Esophagus muscularis mucosa (tissue), 4 donors: ENCODE data around the gene WWOX. TPM values are rescaled to one million over a fixed set of nuclear protein-coding genes. Genes with fewer than 3 reads are reported as not detected.

Experiments
- DNase-seq: peaks from one replicate; pipeline ENCODE4 v3.0.0-alpha.2; 2017; ENCODE audit errors: extremely low spot score
- H3K27ac ChIP-seq, 4 donors: fragments of 200-600 bp; sonication (generic); replicated peaks in 1 of 4; 1 replicate in 3 of 4; 2 replicates in 1 of 4; pipeline ENCODE4 v1.5.1; 2016 to 2019; ENCODE audit warnings: mild to moderate bottlenecking in 1 of 4
- H3K27me3 ChIP-seq, 4 donors: fragments of 200-600 bp; sonication (generic); one replicate each; pipeline versions ENCODE4 v1.5.1 to v1.6.0; 2016 to 2019
- H3K36me3 ChIP-seq, 4 donors: fragments of 200-600 bp; sonication (generic); one replicate each; pipeline ENCODE4 v1.5.1; 2016 to 2019
- H3K4me1 ChIP-seq, 4 donors: fragments of 200-600 bp; sonication (generic); one replicate each; pipeline ENCODE4 v1.5.1; 2016 to 2019
- H3K4me3 ChIP-seq, 4 donors: fragments of 200-600 bp; sonication (generic); 1 replicate in 2 of 4; 2 replicates in 2 of 4; pipeline ENCODE4 v1.5.1; 2016 to 2019; ENCODE audit warnings: mild to moderate bottlenecking in 4 of 4, moderate library complexity in 1 of 4
- H3K9me3 ChIP-seq, 4 donors: fragments of 200-600 bp; sonication (generic); 1 replicate in 3 of 4; 2 replicates in 1 of 4; pipeline ENCODE4 v1.5.1; 2016 to 2019
- EP300 ChIP-seq: sonication (generic); formaldehyde crosslinking; IDR thresholded peaks from one replicate; pipeline ENCODE4 v1.6.1; 2017; ENCODE audit warnings: antibody characterized with exemption
- POLR2A ChIP-seq: fragments of 450-650 bp; IDR thresholded peaks from one replicate; pipeline ENCODE4 v1.6.1; 2017; ENCODE audit warnings: antibody characterized with exemption, moderate library complexity, mild to moderate bottlenecking, low read depth
- POLR2AphosphoS5 ChIP-seq, 2 donors: sonication (generic); formaldehyde crosslinking; IDR thresholded peaks; one replicate each; pipeline ENCODE4 v1.6.1; 2017; ENCODE audit warnings: antibody characterized with exemption in 2 of 2
- WGBS: methylation state at CpG from one replicate; pipeline ENCODE4 v1.1.5; 2018; 5-methylcytosine and 5-hydroxymethylcytosine counted together
- intact Hi-C: fragments of 100-400 bp; cut with DNase I; formaldehyde crosslinking; loops from one replicate; pipeline ENCODE4 v1.15.1; 2023
- total RNA-seq, 4 donors: library from RNA; depleted of rRNA; stranded (reverse); fragments of >200 nt; gene quantifications; one replicate each; pipeline versions ENCODE4 v1.1.0 to v1.2.1, GENCODE V29; 2016
- TF ChIP-seq, protein P1 (sequence below), 3 experiments: fragments of 200-600 bp in 2 of 3; fragments of 450-650 bp in 1 of 3; sonication (generic) in 2 of 3; IDR thresholded peaks; one replicate each; pipeline ENCODE4 v1.5.1; 2017 to 2019; ENCODE audit warnings: antibody characterized with exemption in 3 of 3, mild to moderate bottlenecking in 2 of 3, moderate library complexity in 1 of 3

Gene WWOX
- total RNA-seq, 4 donors from 2014 or later, result 14.4 to 27.8 (median 15.4) TPM

DNA sequence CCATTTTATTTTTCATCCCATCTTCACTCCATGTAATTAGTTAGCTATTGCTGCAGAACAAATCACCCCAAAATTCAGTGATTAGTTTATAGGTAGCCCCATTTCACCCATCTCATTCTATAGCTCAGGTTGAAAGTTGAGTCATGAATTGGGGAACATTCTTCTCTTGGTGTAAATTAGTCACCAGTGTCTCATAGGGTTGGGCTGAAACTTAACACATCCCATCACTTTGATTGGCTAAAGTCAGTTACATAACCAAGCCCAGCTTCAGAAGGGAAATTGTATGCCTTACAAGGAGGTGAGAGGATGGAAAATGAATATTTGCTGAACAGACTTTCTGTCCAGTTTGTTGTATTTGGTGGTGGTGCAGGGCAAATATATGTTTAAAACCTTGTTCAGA lies 477.5 kb downstream of the WWOX start:
- no peak for DNase-seq
- TF ChIP-seq EP300 (no peak), POLR2A (no peak), POLR2AphosphoS5 (IDR thresholded peaks at IDR 0.05) (no peak)
- TF ChIP-seq, protein P1, sequence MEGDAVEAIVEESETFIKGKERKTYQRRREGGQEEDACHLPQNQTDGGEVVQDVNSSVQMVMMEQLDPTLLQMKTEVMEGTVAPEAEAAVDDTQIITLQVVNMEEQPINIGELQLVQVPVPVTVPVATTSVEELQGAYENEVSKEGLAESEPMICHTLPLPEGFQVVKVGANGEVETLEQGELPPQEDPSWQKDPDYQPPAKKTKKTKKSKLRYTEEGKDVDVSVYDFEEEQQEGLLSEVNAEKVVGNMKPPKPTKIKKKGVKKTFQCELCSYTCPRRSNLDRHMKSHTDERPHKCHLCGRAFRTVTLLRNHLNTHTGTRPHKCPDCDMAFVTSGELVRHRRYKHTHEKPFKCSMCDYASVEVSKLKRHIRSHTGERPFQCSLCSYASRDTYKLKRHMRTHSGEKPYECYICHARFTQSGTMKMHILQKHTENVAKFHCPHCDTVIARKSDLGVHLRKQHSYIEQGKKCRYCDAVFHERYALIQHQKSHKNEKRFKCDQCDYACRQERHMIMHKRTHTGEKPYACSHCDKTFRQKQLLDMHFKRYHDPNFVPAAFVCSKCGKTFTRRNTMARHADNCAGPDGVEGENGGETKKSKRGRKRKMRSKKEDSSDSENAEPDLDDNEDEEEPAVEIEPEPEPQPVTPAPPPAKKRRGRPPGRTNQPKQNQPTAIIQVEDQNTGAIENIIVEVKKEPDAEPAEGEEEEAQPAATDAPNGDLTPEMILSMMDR (IDR thresholded peaks at IDR 0.05), result no peak
- intact Hi-C loops, result no loop called here

DNA sequence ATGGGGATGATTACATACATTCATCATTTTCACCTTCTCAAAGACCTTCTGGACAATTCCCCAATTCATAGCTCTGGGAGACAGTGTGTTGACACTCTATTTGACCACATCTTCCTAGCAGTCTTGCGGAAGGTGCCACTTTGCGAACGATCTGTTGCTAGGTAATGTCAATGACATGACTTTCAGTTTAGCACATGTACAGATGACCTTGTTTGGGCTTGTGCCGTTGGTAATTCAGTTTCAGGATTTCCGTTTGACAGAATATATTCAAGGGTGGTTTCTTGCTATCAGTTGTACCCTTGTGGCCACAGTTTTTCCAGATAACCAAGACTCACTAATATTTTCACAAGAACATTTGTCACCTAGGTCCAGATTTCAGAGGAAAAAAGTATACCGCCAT lies 478.2 kb downstream of the WWOX start:
- 85% methylated on average over 6 of the region's 6 CpGs for WGBS
- no peaks in the 10 kb centered on the region for H3K27me3 ChIP-seq
- intact Hi-C loops, result no loop called here

More for the DNA sequence above, 477.5 kb downstream of the WWOX start:
- Histone ChIP-seq H3K4me1 (no peaks in the 10 kb centered on the region), H3K9me3 (no peaks in the 10 kb centered on the region), H3K36me3 (no peaks in the 10 kb centered on the region), H3K4me3 (no peak overlapping the region), H3K27me3 (no peaks in the 10 kb centered on the region), H3K27ac (no peak overlapping the region)

DNA sequence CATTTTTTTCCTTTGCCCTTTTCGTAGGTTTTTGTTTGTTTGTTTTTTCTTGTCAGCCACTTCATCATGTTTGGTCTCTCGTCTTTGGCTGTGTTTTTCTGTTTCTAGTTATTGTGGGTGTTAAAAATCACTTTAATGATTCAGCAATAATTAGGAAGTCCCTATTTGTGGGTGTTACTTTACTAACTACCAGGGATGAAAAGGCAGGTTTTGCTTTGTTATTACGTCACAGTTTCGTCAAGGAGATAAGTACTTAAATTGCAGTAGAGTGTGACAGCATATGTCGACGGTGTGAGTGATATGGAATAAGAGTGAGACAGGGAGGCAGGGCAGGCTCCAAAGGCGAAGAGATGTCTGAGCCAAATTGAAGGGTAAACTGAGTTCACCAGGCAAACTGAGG lies 479.6 kb downstream of the WWOX start:
- H3K4me3 ChIP-seq, result no peak overlapping the region
- WGBS, result 75% methylated on average over 7 of the region's 7 CpGs
- no peaks in the 10 kb centered on the region for H3K27me3 ChIP-seq
- H3K27ac ChIP-seq, result no peak overlapping the region
- no peak for DNase-seq
- H3K36me3 ChIP-seq, result no peaks in the 10 kb centered on the region
- no peaks in the 10 kb centered on the region for H3K9me3 ChIP-seq
- no peaks in the 10 kb centered on the region for H3K4me1 ChIP-seq
- TF ChIP-seq EP300, result no peak
- TF ChIP-seq, protein P1 (IDR thresholded peaks at IDR 0.05), result no peak
- no peak for TF ChIP-seq POLR2AphosphoS5 (IDR thresholded peaks at IDR 0.05)
- TF ChIP-seq POLR2A, result no peak
- intact Hi-C loops, result no loop called here

More for the DNA sequence above, 478.2 kb downstream of the WWOX start:
- Histone ChIP-seq H3K27ac (no peak overlapping the region), H3K9me3 (no peaks in the 10 kb centered on the region), H3K4me3 (no peak overlapping the region), H3K4me1 (no peaks in the 10 kb centered on the region), H3K36me3 (no peaks in the 10 kb centered on the region)
- no peak for DNase-seq
- TF ChIP-seq, protein P1 (IDR thresholded peaks at IDR 0.05), result no peak
- no peak for TF ChIP-seq POLR2A
- no peak for TF ChIP-seq POLR2AphosphoS5 (IDR thresholded peaks at IDR 0.05)
- TF ChIP-seq EP300, result no peak

DNA sequence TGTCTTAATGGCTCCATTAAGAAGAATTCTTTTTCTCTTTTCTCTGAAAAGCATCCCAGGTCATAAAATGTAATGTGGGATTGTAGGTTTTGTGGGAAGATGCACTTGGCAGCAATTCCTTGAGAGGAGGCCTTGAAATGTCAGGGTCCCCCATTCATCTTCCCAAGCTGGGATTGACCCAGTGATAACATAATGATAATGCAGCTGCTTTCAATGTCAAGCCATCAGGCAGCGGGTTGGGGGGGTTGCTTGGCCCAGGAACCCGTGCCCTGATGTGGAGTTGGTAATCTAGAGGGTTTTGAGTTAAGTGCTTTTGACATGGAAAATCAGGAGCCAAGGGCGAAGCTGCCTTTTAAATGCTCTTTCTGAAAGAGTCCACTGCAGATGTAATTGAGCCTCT lies 484.0 kb downstream of the WWOX start:
- DNase-seq, result no peak
- TF ChIP-seq POLR2A (no peak), POLR2AphosphoS5 (IDR thresholded peaks at IDR 0.05) (no peak), EP300 (no peak)
- TF ChIP-seq, protein P1 (IDR thresholded peaks at IDR 0.05), result no peak
- H3K4me1 ChIP-seq, result no peaks in the 10 kb centered on the region

DNA sequence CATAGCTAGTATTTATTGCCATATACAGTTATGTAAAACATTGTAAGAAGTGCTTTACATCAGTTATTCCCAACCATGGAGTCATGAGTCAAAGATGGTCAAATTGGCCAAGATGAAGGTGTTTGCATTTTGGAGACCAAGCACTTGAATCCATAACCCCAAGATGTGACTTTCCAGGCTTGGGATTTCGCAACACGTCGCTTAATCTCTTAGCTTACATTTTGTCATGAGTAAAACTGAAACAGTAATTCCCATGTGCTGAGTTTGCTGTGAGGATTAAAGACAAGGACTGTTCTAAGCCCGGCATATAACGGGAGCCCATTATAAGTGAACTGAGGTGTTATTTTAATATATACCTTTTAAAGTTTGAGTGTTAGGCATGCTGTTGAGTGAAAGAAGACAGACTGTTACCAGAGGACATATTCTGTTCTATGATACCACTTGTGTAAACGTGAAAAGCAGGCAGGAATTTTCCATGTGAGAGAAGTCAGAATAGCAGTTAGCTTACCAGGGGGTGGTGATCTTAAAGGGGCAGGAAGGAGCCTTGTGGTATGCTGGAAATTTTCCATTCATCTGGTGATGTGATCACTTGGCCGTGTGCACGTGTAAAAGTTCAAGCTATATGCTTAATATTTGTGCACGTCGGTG lies 484.9 kb downstream of the WWOX start:
- Histone ChIP-seq H3K4me1 (no peaks in the 10 kb centered on the region), H3K9me3 (no peaks in the 10 kb centered on the region), H3K27me3 (no peaks in the 10 kb centered on the region), H3K4me3 (no peak overlapping the region), H3K36me3 (no peaks in the 10 kb centered on the region), H3K27ac (no peak overlapping the region)
- intact Hi-C loops, result no loop called here
- WGBS, result 83% methylated on average over 10 of the region's 10 CpGs
- DNase-seq, result no peak
- TF ChIP-seq, protein P1 (IDR thresholded peaks at IDR 0.05), result no peak
- TF ChIP-seq POLR2AphosphoS5 (IDR thresholded peaks at IDR 0.05) (no peak), POLR2A (no peak)

More for the DNA sequence above, 484.0 kb downstream of the WWOX start:
- Histone ChIP-seq H3K4me3 (no peak overlapping the region), H3K27me3 (no peaks in the 10 kb centered on the region), H3K9me3 (no peaks in the 10 kb centered on the region), H3K36me3 (no peaks in the 10 kb centered on the region), H3K27ac (no peak overlapping the region)
- 88% methylated on average over 3 of the region's 3 CpGs for WGBS
- intact Hi-C loops, result no loop called here
